Measurements from ENCODE around the gene EZR.

GRCh38 chr6:158761746-158762145 lies 57.4 kb downstream of the EZR start:
- TF ChIP-seq ZFX (IDR thresholded peaks at IDR 0.05; ENCODE audit: borderline replicate concordance) = no peak
- TF ChIP-seq CTCF (IDR thresholded peaks at IDR 0.05) = no peak

Data from 22Rv1 (cell line).